Limb (tissue), 2 donors: ENCODE measurements around the gene CARMIL1.
"Not testable (repeated sequence)": the region's sequence is repeated elsewhere in the genome, so short reads cannot be mapped to it uniquely, and the experiment has no call there.

Experiments
- DNase-seq, 2 donors: peaks; one replicate each; pipeline ENCODE4 v3.0.0-alpha.2; 2016; ENCODE audit errors: extremely low spot score in 2 of 2

The CARMIL1 gene

DNA sequence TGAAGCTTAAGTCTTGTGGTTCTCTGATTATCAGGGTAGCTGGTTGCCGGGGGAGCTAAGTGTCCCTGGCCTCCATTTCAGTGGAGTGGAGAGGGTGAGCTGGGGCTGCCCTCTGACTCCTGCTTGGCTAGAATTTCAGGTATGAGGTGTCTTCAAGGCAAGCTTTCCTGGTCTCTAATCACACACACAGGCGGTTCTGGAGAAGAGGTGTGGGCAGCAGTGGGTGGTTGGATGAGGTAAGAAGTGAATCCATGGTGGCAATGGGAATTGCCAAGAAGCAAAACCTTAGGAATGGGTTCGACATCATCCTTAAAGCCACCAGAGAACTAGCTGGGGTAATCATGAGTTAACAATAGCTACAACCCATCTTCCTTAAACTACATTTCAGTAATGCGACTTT, 157.6 kb downstream of the CARMIL1 start:
- no peak for DNase-seq

DNA sequence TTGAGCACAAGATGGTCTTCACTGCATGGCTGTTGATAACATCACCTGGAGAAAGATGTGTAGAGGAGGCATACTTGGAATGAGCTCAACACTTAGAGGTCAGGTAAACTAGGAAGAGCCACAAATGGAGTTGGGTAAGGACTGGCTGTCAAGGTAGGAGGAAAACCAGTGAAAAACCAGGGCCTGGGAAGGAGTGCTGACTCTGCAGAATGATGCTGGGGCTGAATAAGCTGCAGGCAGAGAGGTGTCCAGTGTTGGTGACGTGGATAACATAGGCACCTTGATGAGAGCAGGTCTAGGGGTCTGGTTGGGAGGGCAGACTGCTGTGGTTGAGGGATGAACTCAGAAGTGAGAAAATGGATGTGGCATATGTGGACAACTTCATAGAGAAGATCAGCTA, 160.2 kb downstream of the CARMIL1 start:
- DNase-seq: no peak

DNA sequence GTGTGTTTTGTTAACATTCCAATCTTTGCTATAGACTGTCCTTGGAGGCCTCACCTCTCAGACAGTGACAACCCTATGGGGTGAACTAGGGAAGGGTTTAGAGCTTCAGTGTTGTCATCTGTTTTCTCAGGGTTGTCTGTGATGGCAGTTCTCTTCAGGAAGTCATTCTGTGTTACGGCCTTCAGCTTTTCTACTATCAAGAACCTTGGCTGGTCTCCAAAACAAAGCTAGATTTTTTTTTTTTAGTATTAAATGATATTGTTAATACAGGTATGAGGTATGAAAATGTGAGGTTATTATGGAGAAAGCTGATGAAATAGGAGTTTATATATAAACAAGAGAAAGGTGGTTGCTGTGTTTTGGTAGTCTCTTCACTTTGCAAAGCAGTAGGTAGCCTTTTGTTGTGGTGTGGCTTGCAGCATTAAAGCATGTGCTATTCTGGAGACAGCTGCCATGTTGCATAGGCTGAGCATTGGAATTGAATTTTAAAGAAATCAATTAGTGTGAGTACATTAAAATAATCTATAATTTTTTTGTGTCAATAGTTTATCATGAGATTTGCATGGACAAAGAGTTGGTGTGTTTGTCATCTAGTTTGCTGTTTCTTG, 162.6 kb downstream of the CARMIL1 start:
- DNase-seq: no peak

DNA sequence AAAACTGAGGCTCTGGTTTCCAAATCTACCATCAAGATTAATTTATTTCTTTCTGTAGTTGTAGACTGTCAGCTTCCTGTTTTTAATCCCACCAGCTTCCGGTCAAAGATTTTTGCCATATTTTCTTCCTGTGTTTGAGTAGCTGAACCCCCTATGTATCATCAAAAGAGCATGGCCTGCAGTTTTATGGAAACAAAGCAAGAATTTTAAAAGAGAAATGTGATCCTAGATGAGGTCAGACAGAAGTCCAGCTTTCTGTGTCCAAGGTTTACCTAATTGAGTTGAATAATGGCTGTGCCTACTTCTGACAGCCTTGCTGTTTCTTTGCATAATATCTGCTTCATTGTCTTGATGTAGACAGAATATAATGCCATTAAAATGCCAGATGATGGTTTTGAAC, 163.7 kb downstream of the CARMIL1 start:
- no peak for DNase-seq

DNA sequence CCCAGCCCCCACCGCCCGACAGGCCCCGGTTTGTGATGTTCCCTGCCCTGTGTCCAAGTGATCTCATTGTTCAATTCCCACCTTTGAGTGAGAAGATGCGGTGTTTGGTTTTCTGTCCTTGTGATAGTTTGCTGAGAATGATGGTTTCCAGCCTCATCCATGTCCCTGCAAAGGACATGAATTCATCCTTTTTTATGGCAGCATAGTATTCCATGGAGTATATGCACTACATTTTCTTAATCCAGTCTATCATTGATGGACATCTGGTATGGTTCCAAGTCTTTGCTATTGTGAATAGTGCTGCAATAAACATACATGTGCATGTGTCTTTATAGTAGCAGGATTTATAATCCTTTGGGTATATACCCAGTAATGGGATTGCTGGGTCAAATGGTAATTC, 165.3 kb downstream of the CARMIL1 start:
- DNase-seq: not testable (repeated sequence)

DNA sequence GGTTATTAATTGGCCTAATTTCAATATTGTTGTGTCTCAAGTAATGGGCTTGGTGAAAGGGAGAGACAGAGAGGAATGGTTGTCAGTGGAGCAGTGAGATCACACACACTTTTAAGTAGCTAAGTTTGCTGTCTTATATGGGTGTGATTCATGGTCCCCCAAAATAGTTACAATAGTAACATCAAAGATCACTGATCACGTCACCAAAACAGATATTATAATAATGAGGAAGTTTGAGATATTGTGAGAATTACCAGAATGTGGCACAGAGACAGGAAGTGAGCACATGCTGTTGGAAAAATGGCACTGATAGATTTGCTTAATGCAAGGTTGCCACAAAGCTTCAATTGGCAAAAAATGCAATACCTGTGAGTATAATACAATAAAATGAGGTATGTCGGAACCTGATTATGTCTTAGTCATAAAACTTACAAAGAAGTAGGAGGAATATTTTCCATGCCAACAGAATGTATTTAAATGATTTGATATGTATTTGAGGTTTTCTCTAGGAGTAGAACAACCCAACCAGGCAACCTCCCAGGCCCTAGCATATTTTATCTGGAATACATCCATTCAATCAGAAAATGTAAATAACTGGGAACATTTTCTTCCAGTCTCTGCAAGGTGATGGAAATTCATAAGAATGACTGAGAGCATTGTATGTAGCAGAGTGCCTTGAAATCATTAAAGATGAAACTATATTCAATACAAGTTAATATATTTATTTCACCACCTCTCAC, 167.8 kb downstream of the CARMIL1 start:
- DNase-seq: no peak

DNA sequence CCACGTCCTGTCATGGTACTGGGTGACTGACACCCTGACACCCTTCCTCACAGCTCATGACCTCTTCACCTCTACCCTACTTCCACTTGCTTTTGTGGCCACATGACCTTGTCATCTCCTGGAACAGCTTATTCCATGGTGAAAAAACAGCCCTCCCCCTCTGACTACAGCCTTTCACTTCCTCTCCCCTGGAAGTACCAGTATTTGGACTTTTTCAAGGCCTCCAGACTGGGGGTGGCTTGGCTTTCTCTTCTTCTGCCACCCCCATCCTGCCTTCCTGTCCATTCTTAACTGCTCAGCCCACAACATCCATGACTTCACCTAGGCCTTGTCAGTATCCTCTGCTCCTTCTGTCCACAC, 168.4 kb downstream of the CARMIL1 start:
- no peak for DNase-seq

DNA sequence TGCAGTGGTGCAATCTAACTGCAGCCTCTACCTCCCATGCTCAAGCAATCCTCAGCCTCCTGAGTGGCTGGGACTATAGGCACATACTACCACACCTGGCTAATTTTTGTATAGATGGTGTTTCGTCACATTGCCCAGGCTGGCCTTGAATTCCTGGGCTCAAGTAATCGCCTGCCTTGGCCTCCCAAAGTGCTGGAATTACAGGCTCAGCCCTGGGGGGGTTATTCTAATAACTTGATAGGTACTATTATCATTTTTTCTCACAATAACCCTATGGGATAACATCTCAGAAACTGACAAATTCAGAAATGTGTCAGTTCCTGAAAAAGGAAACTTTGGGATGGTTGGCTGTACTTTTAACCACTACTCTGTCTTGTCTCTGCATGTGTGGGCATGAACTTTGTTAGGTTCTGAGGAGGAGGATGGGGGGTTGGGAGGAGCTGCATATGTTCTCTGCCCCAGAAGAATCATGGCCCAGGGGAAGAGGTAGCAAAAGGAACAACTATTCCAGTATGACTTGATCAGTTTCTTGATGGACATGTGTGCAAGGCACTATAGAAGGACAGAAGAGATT, 169.9 kb downstream of the CARMIL1 start:
- DNase-seq: no peak

DNA sequence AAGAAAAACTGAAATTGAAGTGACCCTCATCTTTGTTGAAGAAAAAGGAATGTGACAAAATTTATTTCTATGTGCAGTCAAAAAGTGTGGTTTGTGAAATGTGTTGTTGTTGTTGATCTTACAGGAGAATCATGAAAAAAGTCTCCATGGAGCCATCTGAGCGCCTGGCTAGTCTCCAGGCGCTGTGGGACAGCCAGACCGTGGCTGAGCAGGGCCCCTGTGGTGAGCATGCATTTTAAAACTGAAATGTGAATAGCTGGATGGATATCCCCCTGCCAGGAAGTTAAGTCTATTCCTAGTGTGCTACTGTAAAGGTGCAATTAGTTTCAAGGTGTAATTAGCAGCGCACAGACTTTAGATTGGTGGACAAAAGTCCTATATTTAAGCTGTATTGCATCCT, 170.6 kb downstream of the CARMIL1 start:
- no peak for DNase-seq

DNA sequence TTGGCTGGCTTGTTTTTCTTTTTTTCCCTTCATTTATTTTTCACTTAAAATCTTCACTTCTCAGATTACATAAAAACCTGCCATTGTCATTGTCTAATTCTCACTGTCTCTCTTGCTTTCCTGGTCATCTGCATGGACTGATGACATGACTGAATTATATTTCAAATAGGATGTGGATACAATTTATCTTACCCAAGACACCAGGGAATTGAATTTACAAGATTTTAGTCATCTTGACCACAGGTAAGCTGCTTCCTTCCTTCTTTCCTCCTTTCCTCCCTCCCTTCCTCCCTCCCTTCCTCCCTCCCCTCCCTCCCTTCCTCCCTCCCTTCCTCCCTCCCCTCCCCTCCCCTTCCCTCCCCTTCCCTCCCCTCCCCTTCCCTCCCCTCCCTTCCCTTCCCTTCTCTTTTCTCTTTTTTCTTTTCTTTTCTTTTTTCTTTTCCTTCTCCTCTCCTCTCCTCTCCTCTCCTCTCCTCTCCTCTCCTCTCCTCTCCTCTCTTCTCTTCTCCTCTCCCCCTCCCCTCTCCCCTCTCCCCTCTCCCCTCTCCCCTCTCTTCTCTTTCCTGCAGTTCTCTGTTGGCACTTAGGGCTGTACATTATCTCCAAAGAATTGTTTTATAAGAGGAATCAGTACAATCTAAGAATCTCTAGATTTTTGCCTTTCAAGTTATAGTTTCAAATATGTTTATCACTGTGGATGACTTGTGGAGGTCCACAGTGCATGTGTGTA, 171.5 kb downstream of the CARMIL1 start:
- no peak for DNase-seq

DNA sequence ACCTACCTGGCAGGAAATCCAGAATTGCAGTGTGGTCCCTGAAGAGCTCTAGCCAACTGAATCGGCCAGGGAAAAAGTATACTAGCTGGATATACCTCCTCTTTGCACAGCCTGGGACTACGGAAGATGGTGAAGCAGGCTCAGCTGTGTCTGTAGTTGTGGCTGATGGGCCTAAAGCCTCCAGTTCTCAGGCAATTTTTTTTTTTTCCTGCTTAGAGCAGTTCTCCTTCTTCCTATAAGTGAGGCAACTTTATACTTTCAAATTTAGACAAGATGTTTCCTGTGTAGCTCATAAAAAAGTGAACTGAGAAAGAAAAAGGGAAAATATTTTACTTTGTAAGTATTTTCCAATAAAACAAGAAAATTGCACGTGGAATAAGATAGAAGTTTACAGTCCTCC, 172.9 kb downstream of the CARMIL1 start:
- no peak for DNase-seq

DNA sequence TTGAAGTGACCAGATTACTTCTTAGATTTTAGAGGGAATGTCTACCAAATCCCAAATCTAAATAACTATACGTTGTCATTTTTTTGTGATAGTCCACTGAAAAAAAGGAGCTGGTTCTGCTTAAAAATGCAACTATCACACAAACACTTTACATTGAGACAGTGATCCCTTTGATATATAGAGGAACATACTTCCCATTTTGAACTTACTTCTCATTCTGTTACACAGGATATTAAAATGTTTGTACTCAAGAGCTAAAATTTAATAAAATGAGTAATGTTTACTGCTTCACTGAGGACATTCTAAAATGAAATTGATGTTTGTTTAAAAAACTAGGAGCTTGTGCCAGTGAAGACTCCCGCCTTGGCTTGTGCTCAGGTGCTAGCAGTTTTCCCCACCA, 174.1 kb downstream of the CARMIL1 start:
- DNase-seq: no peak

DNA sequence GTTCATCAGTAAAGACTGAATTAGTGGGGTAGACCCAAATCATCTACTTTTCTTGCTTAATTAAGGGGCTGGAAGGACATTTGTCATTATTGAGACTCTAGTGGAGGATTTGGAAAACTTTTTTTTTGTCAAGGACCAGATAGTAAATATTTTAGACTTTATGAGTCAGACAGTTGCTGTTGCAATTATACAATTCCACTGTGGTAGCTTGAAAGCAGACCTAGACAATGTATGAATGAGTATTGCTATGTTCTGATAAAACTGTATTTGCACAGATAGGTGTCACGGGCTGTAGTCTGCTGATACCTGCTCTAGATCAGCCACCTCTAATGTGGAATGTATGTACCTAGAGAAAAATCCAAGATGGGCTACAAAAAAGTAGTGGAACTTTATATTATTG, 175.0 kb downstream of the CARMIL1 start:
- no peak for DNase-seq

DNA sequence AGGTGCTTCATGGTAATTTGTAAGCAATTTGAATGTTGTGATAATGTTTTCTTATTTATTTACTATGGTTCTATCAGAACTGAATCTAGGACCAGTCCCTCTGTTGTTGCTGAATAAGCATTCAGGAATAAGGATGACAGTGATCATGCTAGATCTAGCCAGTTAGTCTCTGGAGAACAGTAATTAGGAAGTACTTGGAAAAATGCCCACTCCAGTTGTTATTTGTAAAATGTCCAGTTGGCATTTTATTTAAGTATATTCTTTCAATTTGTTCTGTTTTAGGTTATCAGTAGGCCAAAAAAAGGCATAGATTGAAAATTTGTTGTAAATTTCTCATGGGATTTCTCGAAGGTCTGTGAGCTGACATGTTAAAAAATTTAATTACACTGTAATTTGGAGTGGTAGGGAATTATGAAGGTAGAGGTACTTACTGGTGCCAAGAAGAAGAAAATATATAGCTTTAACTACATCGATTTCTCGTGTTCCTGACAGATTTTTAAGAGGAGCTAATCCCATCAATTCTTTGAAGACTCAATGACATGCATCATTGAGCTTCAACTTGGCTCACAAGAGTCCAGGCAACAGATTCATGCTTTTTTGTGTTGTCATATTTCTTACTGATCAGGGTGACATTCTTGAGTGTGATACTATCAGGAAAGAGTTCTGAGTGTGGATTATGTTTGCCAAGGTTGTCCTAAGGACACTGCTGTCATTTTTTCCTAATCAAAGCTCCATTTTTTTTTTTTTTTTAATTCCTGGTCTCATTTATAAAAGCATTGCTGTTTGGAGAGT, 177.3 kb downstream of the CARMIL1 start:
- DNase-seq: no peak

DNA sequence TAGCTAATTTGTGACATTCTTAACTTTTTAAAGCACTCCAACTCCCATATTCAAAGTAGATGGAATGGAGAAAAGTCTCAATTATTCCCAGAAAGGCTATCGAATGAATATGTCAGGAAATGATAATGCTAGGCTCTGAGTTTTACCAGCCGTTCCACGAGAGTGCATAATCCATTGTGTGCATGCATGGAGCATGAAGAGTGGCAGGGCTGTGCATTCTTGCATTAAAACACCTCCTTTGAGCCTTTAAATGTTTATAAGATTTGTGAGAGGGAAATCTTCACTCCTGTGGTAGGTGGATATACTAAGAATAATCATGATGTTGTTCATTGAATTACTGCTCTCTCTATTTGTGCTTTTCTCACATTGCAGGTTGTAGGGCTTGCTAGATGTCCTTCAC, 178.3 kb downstream of the CARMIL1 start:
- DNase-seq: no peak

DNA sequence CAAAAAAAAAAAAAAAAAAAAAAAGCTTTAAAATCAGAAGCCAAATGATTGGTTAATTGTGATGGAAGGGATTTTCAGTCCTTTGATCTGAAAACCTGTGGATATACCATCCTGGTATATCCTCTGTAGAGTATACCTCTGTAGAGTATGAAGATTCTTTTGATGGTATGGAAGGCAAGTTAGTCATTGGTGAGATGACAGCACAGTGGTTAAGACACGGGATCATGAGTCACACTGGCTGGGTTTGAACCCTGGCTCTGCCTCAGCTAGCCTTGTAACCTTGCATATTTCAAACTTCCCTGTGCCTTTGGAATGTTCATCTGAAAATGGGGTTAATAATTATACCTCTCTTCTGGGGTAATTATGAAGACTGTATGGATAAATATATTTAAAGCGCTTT, 179.3 kb downstream of the CARMIL1 start:
- DNase-seq: no peak

DNA sequence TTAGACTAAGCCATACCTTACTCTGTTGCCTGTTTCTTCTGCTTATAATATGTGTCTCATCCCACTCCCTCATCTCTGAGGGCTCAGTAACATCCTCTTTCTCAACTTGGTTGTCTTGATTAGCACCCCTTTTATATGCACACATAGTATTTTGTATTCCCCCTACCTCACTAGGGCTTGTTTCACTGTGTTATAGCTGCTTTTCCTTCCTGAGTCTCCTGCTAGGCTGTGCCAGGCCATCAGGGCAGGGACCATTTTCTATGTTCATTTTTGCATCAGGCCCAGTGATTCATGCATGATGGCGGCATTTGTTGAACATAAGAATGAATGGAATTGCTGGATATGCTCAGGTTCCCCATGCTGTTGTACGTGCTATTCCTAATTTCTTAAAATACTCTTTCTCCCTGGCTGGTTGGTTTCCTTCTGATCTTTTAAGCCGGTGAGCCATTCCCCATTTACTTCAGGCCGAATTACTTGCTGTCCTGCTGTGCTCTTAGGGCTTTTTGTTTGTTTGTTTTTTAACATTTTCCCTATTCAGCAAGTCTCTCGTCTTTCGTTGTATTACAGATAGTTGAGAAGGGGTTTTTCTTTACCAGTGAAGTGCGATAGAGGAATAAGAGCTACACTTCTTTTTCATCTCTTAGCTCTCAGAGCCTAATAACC, 183.2 kb downstream of the CARMIL1 start:
- DNase-seq: no peak

DNA sequence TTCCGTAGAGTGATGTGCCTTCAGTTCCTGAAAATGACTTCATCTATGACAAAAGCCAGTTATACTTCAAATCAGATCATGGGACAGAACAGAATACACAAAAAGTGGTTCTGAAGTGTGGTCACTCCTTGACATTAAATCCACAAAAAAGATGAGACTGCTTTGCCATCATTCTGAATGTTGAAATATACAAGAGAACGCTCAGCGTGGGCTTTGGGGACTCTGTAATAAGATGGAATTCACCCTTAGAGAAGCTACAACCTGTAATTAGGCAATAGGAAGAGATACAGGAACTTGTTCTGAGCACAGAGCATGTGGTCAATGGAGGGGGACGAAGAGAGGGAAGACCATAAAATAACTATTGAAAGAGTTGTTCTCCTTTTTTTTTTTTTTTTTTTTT, 184.3 kb downstream of the CARMIL1 start:
- no peak for DNase-seq

DNA sequence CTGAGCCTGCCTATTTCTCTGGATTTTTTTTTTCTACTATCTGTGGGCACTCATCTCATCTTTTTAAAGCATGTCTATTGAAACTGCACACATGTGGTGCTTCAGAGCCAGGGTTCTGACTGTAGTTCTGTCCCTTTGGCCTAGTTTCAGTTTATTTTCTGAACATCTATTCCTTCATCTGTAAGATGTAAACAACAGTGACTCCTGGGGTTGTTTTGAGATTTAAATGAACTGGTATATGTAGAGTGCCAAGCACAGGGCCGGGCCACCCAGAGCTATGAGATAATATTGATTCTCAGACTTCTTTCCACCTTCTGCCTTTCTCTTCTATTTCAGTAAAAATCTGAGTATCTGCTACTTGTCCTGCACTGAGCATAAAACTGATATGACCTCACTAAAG, 185.1 kb downstream of the CARMIL1 start:
- DNase-seq: no peak

DNA sequence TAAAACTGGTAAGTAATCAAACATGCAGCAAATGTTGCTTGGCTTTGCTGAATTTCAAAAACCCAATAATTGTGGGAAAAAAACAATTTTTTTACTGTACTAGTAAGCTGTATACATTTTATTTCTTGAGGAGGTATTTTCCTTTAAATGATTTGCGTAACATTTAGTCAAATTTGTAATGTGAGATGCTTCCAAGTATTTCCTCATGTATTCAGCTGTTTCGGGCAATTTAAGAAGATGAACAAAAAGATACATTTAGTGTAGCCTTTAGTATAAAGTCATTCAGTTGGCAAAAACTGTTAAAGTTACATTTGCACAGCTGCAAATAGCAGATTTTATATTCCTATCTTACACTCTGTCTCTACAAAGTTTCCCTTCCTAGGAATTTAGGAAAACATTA, 186.8 kb downstream of the CARMIL1 start:
- DNase-seq: no peak

DNA sequence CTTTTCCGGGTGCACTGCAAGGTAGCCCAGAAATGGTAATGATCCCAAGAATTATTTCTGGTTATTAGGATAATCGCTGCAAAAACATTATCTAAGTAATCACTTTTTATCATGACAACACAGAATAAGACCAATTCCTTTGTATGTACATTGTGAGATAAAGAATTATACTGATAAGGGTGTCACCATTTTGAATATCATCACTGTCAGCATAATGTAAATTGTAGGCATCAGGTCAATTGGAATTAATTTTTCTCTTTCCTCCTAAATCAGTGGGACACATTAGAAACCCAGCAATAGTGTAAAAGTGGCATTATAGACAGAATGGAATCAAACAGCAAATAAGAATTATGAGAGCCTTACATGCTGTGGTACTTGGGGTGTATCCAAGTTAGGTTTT, 189.7 kb downstream of the CARMIL1 start:
- no peak for DNase-seq
